Neural progenitor cell (in vitro differentiated cells): ENCODE data around the gene DOHH.

Experiments used
- EZH2 ChIP-seq: fragments of 200-600 bp; sonication (generic); IDR thresholded peaks from 2 replicates; pipeline ENCODE4 v1.6.1; 2017; ENCODE audit warnings: antibody characterized with exemption, mild to moderate bottlenecking, moderate library complexity
- EZH2phosphoT487 ChIP-seq: fragments of 200-600 bp; sonication (generic); IDR thresholded peaks from 2 replicates; pipeline ENCODE4 v1.6.1; 2017; ENCODE audit warnings: antibody characterized with exemption
- TF ChIP-seq, protein P1 (sequence below): fragments of 200-600 bp; sonication (generic); IDR thresholded peaks from 2 replicates; pipeline ENCODE4 v1.5.1; 2017; ENCODE audit warnings: antibody characterized with exemption, mild to moderate bottlenecking

DNA sequence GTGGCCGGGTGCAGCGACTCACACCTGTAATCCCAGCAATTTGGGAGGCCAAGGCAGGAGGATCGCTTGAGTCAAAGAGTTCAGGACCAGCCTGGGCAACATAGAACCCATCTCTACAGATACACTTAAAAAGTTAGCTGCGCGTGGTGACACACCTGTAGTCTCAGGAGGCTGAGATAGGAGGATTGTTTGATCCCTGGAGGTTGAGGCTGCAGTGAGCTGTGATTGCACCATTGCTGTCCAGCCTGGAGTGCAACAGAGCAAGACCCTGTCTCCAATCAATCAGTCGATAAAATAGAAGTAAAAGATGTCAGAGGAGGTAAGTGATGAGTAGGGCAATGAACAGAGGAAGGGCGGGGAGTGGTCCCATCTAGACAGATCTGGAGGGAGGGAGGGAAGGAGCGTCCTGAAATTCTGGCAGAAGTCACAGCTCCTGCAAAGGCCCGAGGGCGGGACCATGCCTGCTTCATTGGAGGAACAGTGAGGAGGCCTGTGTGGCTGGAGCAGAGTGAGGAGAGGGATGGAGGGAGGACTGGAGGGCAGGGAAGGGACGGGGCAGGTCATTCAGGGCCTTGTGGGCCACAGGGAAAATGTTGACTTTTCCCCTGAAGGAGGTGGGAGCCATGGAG lies 29.9 kb downstream of the DOHH start:
- TF ChIP-seq, protein P1, sequence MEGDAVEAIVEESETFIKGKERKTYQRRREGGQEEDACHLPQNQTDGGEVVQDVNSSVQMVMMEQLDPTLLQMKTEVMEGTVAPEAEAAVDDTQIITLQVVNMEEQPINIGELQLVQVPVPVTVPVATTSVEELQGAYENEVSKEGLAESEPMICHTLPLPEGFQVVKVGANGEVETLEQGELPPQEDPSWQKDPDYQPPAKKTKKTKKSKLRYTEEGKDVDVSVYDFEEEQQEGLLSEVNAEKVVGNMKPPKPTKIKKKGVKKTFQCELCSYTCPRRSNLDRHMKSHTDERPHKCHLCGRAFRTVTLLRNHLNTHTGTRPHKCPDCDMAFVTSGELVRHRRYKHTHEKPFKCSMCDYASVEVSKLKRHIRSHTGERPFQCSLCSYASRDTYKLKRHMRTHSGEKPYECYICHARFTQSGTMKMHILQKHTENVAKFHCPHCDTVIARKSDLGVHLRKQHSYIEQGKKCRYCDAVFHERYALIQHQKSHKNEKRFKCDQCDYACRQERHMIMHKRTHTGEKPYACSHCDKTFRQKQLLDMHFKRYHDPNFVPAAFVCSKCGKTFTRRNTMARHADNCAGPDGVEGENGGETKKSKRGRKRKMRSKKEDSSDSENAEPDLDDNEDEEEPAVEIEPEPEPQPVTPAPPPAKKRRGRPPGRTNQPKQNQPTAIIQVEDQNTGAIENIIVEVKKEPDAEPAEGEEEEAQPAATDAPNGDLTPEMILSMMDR = no peak
- no peak for TF ChIP-seq EZH2
- no peak for TF ChIP-seq EZH2phosphoT487
